Heart left ventricle (tissue), 13 donors: Measurements from ENCODE around the gene RACK1.

Experiments
- CTCF ChIP-seq, 12 donors: fragments of 200-600 bp; sonication (generic) in 4 of 12; IDR thresholded peaks; one replicate each; pipeline versions ENCODE4 v1.5.0 to v1.8.0; 2018 to 2022; ENCODE audit warnings: antibody characterized with exemption in 12 of 12, mild to moderate bottlenecking in 5 of 12
- POLR2A ChIP-seq, 2 donors: fragments of 450-650 bp; IDR thresholded peaks; one replicate each; pipeline ENCODE4 v1.6.1; 2017; ENCODE audit warnings: antibody characterized with exemption in 2 of 2, mild to moderate bottlenecking in 2 of 2, moderate library complexity in 2 of 2
- donor health status: ischemic (EF 13 %, LVEDD 7.1; RV severe dilation, severe dysfunction).
- donor health status: DM: no; HTN: yes; CAD: no.
- donor health status: DM: no; HTN: no; CAD: no.
- donor health status: ischemic (EF 25% LVEDD 6.9; RV normal size, moderate dysfunction).
- donor health status: ischemic (EF 25% LVEDD 5.7; RV mildly dilated, moderate dysfunction).
- donor health status: ischemic (EF 35%, LVEDD 5.7; RV mildly dilated, moderate dysfunction).
- donor health status: nonischemic (EF 11% LVEDD 7.7; RV severe dilation, severe dysfunction).
- donor health status: DM: yes; HTN: yes; CAD: no.
- donor health status: PGD.
- donor health status: ischemic (EF 29% LVEDD 5.4; RV normal size, mild dysfunction).
- donor health status: nonischemic (EF 23%, LVEDD 6.1; RV moderate dilation, normal function).

- TF ChIP-seq CTCF (IDR thresholded peaks at IDR 0.05) (peak in 6 of 12 donors; percentile 8 to 37 (median 25)), POLR2A (IDR thresholded peaks at IDR 0.05) (no peak)
These were observed 52.8 kb downstream of the RACK1 start for GRCh38 chr5:181190711-181191525.
